Sigmoid colon (tissue), 3 donors: ENCODE data around the gene MRC1.

Experiments used
- CTCF ChIP-seq, 4 experiments: fragments of 450-650 bp in 3 of 4; fragments of 200-600 bp in 1 of 4; IDR thresholded peaks; one replicate each; pipeline ENCODE4 v1.5.1; 2016 to 2019; ENCODE audit warnings: antibody characterized with exemption in 4 of 4, mild to moderate bottlenecking in 3 of 4, moderate library complexity in 2 of 4
- POLR2A ChIP-seq, 2 donors: fragments of 450-650 bp; IDR thresholded peaks; one replicate each; pipeline ENCODE4 v1.6.1; 2016; ENCODE audit warnings: antibody characterized with exemption in 2 of 2, mild to moderate bottlenecking in 2 of 2, moderate library complexity in 2 of 2

- TF ChIP-seq CTCF (IDR thresholded peaks at IDR 0.05) = no peak
- no peak for TF ChIP-seq POLR2A (IDR thresholded peaks at IDR 0.05)
Measured at GRCh38 chr10:17865351-17865750, 56.2 kb downstream of the MRC1 start.
